ENCODE results near the gene PLEKHO2. TPM values are rescaled to one million over a fixed set of nuclear protein-coding genes. Genes with fewer than 3 reads are reported as not detected.
A peak's percentile ranks its signal among the peaks of the same experiment; 100 is the strongest.

The PLEKHO2 gene
- total RNA-seq, 1 donor from 2014 or later = 68.3 TPM

DNA sequence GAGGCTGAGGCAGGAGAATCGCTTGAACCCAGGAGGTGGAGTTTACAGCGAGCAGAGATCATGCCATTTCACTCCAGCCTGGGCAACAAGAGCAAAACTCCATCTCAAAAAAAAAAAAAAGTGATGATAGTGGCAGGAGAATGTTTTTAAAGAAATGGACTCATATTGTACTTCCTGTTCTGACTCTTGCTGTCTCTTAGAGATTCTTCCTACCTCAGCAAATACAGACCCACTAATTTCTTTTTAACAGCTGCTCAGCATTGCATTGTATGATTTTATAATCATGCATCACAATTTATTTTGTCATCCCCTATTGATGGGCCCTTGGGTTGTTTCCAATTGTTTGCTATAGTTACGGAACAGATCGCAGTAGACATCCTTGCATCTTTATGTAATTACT is 61.1 kb downstream of the PLEKHO2 start:
- no peak for ATAC-seq
- TF ChIP-seq, protein P1, sequence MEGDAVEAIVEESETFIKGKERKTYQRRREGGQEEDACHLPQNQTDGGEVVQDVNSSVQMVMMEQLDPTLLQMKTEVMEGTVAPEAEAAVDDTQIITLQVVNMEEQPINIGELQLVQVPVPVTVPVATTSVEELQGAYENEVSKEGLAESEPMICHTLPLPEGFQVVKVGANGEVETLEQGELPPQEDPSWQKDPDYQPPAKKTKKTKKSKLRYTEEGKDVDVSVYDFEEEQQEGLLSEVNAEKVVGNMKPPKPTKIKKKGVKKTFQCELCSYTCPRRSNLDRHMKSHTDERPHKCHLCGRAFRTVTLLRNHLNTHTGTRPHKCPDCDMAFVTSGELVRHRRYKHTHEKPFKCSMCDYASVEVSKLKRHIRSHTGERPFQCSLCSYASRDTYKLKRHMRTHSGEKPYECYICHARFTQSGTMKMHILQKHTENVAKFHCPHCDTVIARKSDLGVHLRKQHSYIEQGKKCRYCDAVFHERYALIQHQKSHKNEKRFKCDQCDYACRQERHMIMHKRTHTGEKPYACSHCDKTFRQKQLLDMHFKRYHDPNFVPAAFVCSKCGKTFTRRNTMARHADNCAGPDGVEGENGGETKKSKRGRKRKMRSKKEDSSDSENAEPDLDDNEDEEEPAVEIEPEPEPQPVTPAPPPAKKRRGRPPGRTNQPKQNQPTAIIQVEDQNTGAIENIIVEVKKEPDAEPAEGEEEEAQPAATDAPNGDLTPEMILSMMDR (IDR thresholded peaks at IDR 0.05) = no peak
- H3K4me1 ChIP-seq = peaks cover 15% of the 10 kb centered on the region

DNA sequence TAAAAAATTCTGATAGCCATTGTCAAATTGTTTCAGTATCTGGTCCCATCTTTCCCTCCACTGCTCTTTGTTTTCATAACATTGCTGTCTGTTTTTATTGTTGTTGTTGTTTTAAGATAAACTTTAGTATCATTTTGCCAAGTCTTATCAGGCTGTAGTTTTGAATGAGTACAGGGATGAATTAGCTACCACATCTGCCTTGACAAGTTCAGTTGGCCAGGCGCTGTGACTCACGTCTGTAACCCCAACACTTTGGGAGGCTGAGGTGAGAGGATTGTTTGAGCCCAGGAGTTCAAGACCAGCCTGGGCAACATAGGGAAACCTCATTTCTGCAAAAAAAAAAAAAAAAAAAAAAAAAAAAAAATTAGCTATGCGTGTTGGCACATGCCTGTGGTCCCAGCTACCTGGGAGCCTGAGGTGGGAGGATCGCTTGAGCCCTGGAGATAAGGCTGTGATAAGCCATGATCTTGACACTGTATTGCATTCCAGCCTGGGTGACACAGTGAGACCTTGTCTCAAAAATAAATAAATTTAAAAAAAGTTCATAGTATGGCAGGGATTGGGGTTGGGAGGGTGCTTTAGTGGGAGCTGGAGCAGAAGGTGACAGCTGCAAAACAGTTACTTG is 61.7 kb downstream of the PLEKHO2 start:
- Histone ChIP-seq H3K36me3 (no peaks in the 10 kb centered on the region), H3K4me3 (no peak overlapping the region), H3K27ac (no peak overlapping the region), H3K9me3 (peaks cover 10% of the 10 kb centered on the region), H3K4me1 (peaks cover 10% of the 10 kb centered on the region), H3K27me3 (ENCODE audit: low read depth) (no peaks in the 10 kb centered on the region)
- TF ChIP-seq, protein P1 (IDR thresholded peaks at IDR 0.05) = no peak
- intact Hi-C loops (cut with DNase I) = no loop called here
- ATAC-seq = no peak
- DNase-seq = no peak

More for the DNA sequence above, 61.1 kb downstream of the PLEKHO2 start:
- intact Hi-C loops (cut with DNase I) = no loop called here
- Histone ChIP-seq H3K4me3 (no peak overlapping the region), H3K27ac (no peak overlapping the region), H3K9me3 (peaks cover 10% of the 10 kb centered on the region), H3K36me3 (no peaks in the 10 kb centered on the region), H3K27me3 (ENCODE audit: low read depth) (no peaks in the 10 kb centered on the region)
- no peak for DNase-seq

DNA sequence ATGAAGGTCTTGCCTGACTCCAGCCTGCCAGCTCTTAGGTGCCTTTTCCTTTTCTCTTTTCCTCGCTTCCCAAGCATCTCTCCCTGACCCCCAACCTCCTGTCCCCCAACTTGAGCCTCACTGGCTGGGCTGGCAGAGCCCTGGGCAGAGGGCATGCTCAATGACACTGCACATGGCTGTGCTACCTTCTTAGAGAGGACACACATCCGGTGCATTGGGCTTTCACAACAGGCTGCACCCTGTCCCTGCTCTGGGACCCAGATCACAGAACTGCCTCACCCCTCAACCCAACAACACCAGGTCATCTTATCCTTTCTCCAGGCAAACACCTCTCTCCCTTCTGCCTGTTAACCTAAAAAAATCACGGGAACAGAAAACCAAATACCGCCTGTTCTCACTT is 62.5 kb downstream of the PLEKHO2 start:
- DNase-seq (no peak), ATAC-seq (no peak)
- Histone ChIP-seq H3K27ac (no peak overlapping the region), H3K36me3 (no peaks in the 10 kb centered on the region), H3K4me1 (peaks cover 7% of the 10 kb centered on the region), H3K27me3 (ENCODE audit: low read depth) (no peaks in the 10 kb centered on the region), H3K4me3 (no peak overlapping the region), H3K9me3 (peaks cover 10% of the 10 kb centered on the region)
- intact Hi-C loops (cut with DNase I) = no loop called here
- TF ChIP-seq, protein P1 (IDR thresholded peaks at IDR 0.05) = no peak

DNA sequence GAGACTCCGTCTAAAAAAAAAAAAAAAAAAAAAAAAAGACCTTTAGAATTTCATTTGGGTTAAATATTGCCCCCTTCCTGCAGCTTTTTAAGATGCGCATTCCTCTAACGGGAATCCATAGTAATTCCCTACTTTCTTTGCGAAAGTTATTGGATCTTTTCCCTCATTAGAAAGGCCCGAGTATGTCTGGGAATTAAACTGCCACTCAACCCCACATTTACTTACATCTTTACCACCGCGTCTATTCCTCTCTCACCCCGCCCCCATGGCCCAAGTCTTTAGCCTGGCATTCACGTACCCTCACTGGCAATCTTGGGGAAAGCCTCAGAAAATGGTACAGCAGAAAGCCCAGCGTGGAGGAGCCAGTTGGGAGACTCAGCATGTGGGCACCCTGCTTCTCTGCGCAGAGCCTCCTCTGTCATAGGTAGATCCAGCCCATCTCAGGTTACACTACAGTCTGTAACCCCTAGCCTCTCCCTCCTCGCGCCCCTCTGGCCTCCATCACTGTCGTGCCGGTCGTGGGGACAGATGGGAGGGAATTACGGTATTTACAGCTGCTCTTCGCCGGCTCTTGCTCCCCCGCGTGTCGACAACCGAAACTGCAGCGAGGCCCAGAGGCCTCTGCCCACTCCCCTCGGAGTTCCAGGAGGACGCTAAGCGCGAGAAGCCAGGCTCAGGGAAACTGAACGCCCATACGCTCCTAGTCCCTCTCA is 63.6 kb downstream of the PLEKHO2 start:
- H3K27ac ChIP-seq = no peak overlapping the region

DNA sequence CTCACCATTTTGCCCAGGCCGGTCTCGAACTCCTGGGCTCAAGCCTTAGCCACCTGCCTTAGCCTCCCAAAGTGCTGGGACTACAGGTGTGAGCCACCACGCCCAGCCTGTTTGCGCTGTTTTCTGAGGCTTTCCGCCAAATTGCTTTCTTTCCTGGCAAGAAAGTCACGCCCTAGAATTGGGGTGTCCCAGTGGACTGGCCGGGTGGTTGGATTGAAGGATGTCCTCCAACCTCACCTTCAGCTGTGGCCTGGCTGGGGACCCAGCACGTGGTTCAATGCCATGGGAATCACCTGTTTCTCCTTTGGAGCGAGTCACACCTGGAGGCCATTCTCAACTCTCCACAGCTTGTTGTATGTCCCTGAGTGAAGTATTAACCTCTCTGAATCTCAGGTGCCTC is 64.2 kb downstream of the PLEKHO2 start:
- Histone ChIP-seq H3K36me3 (no peaks in the 10 kb centered on the region), H3K9me3 (peaks cover 7% of the 10 kb centered on the region), H3K27ac (no peak overlapping the region), H3K4me1 (peaks cover 7% of the 10 kb centered on the region), H3K27me3 (ENCODE audit: low read depth) (no peaks in the 10 kb centered on the region), H3K4me3 (no peak overlapping the region)
- no peak for DNase-seq
- ATAC-seq = no peak
- TF ChIP-seq, protein P1 (IDR thresholded peaks at IDR 0.05) = no peak
- intact Hi-C loops (cut with DNase I) = no loop called here

More for the DNA sequence above, 63.6 kb downstream of the PLEKHO2 start:
- Histone ChIP-seq H3K27me3 (ENCODE audit: low read depth) (no peaks in the 10 kb centered on the region), H3K4me1 (peaks cover 7% of the 10 kb centered on the region), H3K9me3 (peaks cover 10% of the 10 kb centered on the region), H3K36me3 (no peaks in the 10 kb centered on the region), H3K4me3 (peak overlapping the region; percentile 38)
- ATAC-seq (peak; percentile 91 to 94), DNase-seq (peak; percentile 85)
- intact Hi-C loops (cut with DNase I) = no loop called here
- TF ChIP-seq, protein P1 (IDR thresholded peaks at IDR 0.05) = peak; percentile 92
